ENCODE results near the gene TMOD2.

Gene TMOD2

GRCh38 chr15:51708013-51708412, 43.4 kb upstream of the TMOD2 start:
- no peak overlapping the region for H3K4me2 ChIP-seq (ENCODE audit: low read length)
- H3K4me3 ChIP-seq (ENCODE audit: low read depth, low read length): no peak overlapping the region
- H2AFZ ChIP-seq: no peak overlapping the region
- H3K27ac ChIP-seq: no peak overlapping the region
- TF ChIP-seq CTCF (IDR thresholded peaks at IDR 0.05): no peak
- H3K79me2 ChIP-seq: no peaks in the 10 kb centered on the region
- H3K9ac ChIP-seq: no peak overlapping the region
- H3K9me3 ChIP-seq (ENCODE audit: control insufficient read depth, low read length): no peaks in the 10 kb centered on the region
- H3K36me3 ChIP-seq (ENCODE audit: control insufficient read depth, insufficient read depth, low read length): no peaks in the 10 kb centered on the region
- no peaks in the 10 kb centered on the region for H3K4me1 ChIP-seq
- H3K27me3 ChIP-seq (ENCODE audit: control insufficient read depth, insufficient read depth, low read length): no peaks in the 10 kb centered on the region

GRCh38 chr15:51709031-51709430, 42.4 kb upstream of the TMOD2 start:
- H2AFZ ChIP-seq: no peak overlapping the region

GRCh38 chr15:51714162-51714561, 37.2 kb upstream of the TMOD2 start:
- H3K4me1 ChIP-seq: no peaks in the 10 kb centered on the region
- H3K27me3 ChIP-seq (ENCODE audit: control insufficient read depth, insufficient read depth, low read length): no peaks in the 10 kb centered on the region
- H3K79me2 ChIP-seq: no peaks in the 10 kb centered on the region
- no peak for TF ChIP-seq CTCF (IDR thresholded peaks at IDR 0.05)
- no peak overlapping the region for H3K4me2 ChIP-seq (ENCODE audit: low read length)
- no peaks in the 10 kb centered on the region for H3K9me3 ChIP-seq (ENCODE audit: control insufficient read depth, low read length)
- H3K27ac ChIP-seq: no peak overlapping the region
- no peak overlapping the region for H3K4me3 ChIP-seq (ENCODE audit: low read depth, low read length)
- H3K36me3 ChIP-seq (ENCODE audit: control insufficient read depth, insufficient read depth, low read length): no peaks in the 10 kb centered on the region
- H3K9ac ChIP-seq: no peak overlapping the region
- H2AFZ ChIP-seq: no peak overlapping the region

More at GRCh38 chr15:51709031-51709430, 42.4 kb upstream of the TMOD2 start:
- H3K36me3 ChIP-seq (ENCODE audit: control insufficient read depth, insufficient read depth, low read length): no peaks in the 10 kb centered on the region
- H3K4me3 ChIP-seq (ENCODE audit: low read depth, low read length): no peak overlapping the region
- TF ChIP-seq CTCF (IDR thresholded peaks at IDR 0.05): no peak
- H3K27ac ChIP-seq: no peak overlapping the region
- no peaks in the 10 kb centered on the region for H3K79me2 ChIP-seq
- no peak overlapping the region for H3K9ac ChIP-seq
- H3K4me1 ChIP-seq: no peaks in the 10 kb centered on the region
- no peak overlapping the region for H3K4me2 ChIP-seq (ENCODE audit: low read length)
- H3K27me3 ChIP-seq (ENCODE audit: control insufficient read depth, insufficient read depth, low read length): no peaks in the 10 kb centered on the region
- no peaks in the 10 kb centered on the region for H3K9me3 ChIP-seq (ENCODE audit: control insufficient read depth, low read length)

- TF ChIP-seq CTCF (IDR thresholded peaks at IDR 0.05): no peak
- Histone ChIP-seq H3K27me3 (ENCODE audit: control insufficient read depth, insufficient read depth, low read length) (no peaks in the 10 kb centered on the region), H3K27ac (no peak overlapping the region), H3K4me2 (ENCODE audit: low read length) (no peak overlapping the region), H2AFZ (no peak overlapping the region), H3K79me2 (no peaks in the 10 kb centered on the region), H3K4me1 (no peaks in the 10 kb centered on the region), H3K4me3 (ENCODE audit: low read depth, low read length) (no peak overlapping the region), H3K9me3 (ENCODE audit: control insufficient read depth, low read length) (no peaks in the 10 kb centered on the region), H3K36me3 (ENCODE audit: control insufficient read depth, insufficient read depth, low read length) (no peaks in the 10 kb centered on the region), H3K9ac (no peak overlapping the region)
Observed at GRCh38 chr15:51714911-51715310, 36.5 kb upstream of the TMOD2 start.

GRCh38 chr15:51718219-51718618, 33.2 kb upstream of the TMOD2 start:
- no peaks in the 10 kb centered on the region for H3K4me1 ChIP-seq
- H3K9ac ChIP-seq: no peak overlapping the region
- H3K9me3 ChIP-seq (ENCODE audit: control insufficient read depth, low read length): no peaks in the 10 kb centered on the region
- H3K27ac ChIP-seq: no peak overlapping the region
- no peaks in the 10 kb centered on the region for H3K36me3 ChIP-seq (ENCODE audit: control insufficient read depth, insufficient read depth, low read length)
- no peak overlapping the region for H2AFZ ChIP-seq
- no peak overlapping the region for H3K4me2 ChIP-seq (ENCODE audit: low read length)
- no peaks in the 10 kb centered on the region for H3K79me2 ChIP-seq
- H3K27me3 ChIP-seq (ENCODE audit: control insufficient read depth, insufficient read depth, low read length): no peaks in the 10 kb centered on the region
- TF ChIP-seq CTCF (IDR thresholded peaks at IDR 0.05): no peak
- no peak overlapping the region for H3K4me3 ChIP-seq (ENCODE audit: low read depth, low read length)
